SW 1271 (cell line): ENCODE results near the gene AGTRAP.
A peak's percentile ranks its signal among the peaks of the same experiment; 100 is the strongest.

Source experiments
- DNase-seq, 2 experiments: peaks; one replicate each; lab custom pipeline; 2025; lab: John Stamatoyannopoulos, UW

The AGTRAP gene

GRCh38 chr1:11706292-11706691 lies 29.6 kb upstream of the AGTRAP start:
- DNase-seq, result no peak

GRCh38 chr1:11707621-11708276 lies 28.2 kb upstream of the AGTRAP start:
- no peak for DNase-seq

- DNase-seq, result no peak
These were observed 27.2 kb upstream of the AGTRAP start for GRCh38 chr1:11708554-11709350.

- no peak for DNase-seq
These were observed 24.4 kb upstream of the AGTRAP start for GRCh38 chr1:11711490-11711889.

- no peak for DNase-seq
These were observed 23.7 kb upstream of the AGTRAP start for GRCh38 chr1:11712285-11712684.

GRCh38 chr1:11713095-11713494 lies 22.8 kb upstream of the AGTRAP start:
- no peak for DNase-seq

DNA sequence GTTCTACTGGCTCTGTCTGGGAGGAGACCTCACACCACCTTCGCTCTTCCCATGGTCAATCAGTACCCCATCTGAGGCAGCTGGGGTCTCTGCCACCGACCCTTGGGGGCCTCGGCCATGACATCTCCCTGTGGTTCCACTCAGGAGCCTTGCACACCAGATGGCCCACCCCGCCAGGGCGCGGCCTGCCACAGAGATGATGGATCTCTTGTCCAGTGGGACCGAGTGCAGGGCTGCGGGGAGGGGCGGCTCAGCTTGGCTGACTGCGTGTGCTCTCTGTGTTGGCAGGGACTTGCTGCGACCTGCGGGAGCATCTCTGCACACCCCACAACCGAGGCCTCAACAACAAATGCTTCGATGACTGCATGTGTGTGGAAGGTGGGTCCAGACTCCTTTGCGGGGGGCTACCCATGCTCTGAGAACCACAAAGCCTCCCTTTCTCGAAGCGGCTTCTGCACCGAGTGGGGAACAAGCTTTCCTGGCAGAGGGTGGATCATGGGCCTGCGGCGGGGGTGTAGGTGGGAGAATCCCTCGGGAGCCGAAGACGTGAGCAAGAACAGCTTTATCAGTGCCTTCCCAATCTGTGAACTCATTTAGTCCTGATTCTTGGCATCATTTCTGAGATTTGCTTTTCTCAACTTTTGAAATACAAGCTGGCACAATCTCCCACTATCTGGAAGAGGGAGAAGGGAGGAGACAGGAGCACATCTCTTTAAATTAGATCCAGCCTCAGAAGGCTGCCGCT lies 20.9 kb upstream of the AGTRAP start:
- DNase-seq, result no peak

- peak in 1 of 2 experiments; percentile 28 for DNase-seq
These were observed 16.5 kb upstream of the AGTRAP start for GRCh38 chr1:11719313-11720032.

GRCh38 chr1:11720033-11720376 lies 15.9 kb upstream of the AGTRAP start:
- no peak for DNase-seq

DNA sequence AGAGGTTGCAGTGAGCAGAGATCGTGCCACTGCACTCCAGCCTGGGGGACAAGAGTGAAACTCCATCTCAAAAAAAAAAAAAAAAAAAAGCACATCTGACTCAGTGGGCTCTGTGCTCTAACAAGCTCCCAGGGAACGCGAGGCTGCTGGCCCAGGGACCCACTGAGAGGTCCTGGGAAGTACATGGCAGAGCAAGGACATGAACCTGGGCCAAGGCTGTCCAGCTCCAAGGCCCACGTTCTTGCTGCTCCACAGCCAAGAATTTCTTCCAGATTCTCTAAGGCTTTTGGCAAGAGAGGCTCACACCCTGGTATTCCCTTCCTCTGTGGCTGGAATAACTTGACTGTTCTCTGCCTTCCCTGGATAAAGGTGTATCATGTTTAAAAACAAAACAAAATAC lies 15.4 kb upstream of the AGTRAP start:
- DNase-seq, result no peak

- no peak for DNase-seq
These were observed 14.6 kb upstream of the AGTRAP start for GRCh38 chr1:11721311-11721710.

GRCh38 chr1:11722538-11722937 lies 13.4 kb upstream of the AGTRAP start:
- no peak for DNase-seq

DNA sequence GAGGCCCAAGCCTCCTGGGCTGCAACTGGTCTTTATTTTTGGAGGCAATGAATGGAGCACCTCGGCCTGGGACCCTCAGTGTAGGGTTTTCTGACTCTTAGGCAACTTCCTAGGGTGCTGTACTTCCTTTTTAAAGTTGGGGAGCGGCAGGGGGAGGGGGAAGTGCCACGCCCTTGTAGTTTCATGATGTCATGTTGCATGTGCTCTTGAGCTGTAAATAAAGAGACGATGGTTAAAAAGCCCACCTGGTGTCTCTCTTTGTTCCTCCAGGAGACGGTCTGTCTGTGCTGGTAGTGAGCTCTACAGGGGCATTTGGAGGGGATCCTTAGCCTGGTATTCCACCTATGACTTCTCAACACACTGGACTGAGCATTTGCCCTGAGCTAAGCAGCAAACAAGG lies 10.3 kb upstream of the AGTRAP start:
- DNase-seq, result no peak

- DNase-seq, result no peak
These were observed 8.8 kb upstream of the AGTRAP start for GRCh38 chr1:11727119-11727518.

DNA sequence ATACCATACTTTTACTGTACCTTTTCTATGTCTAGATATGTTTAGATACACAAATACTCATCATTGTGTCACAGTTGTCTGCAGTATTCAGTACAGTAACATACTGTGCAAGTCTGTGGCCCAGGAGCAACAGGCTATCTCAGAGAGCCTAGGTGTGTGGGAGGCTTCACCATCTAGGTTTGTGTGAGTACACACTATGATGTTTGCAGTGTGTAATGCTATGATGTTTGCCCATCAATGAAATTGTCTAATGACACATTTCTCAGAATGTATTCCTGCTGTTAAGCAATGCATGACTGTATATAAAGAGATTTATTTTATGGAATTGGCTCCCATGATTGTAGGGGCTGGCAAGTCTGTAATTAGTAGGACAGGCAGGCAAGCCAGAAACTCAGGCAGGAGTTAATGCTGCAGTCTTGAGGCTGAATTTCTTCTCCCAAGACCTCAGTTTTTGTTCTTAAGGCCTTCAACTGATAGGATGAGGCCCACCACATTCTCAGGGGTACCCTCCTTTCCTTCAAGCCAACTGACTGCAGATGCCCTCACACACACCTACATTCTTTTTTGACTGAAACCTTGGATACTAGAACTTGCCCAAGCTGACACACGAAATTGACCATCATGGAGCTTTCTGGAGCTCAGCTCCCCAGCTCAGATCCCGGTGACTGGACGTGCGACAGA lies 7.7 kb upstream of the AGTRAP start:
- DNase-seq, result no peak

DNA sequence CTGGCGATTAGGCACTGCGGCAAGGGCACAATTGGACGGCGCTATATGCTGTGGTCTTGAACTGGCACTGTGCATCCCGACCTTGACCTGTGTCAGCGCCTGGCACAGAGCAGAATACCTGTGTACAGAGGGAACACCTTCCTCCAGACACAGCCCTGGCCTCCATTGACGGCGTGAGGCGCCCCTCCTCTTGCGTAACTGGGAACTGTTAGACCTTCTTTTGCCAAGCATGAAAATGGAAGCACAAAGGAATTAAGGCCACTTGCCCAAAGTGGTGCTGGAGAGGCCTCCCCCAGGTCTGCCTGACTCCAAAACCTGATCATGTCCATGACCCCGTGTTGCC lies 6.8 kb upstream of the AGTRAP start:
- no peak for DNase-seq

- DNase-seq, result no peak
These were observed 6.2 kb upstream of the AGTRAP start for GRCh38 chr1:11729498-11730428.

GRCh38 chr1:11730429-11730891 lies 5.5 kb upstream of the AGTRAP start:
- DNase-seq, result peak in 1 of 2 experiments; percentile 17

- DNase-seq, result peak in 1 of 2 experiments; percentile 6
These were observed 4.1 kb upstream of the AGTRAP start for GRCh38 chr1:11731691-11732283.

GRCh38 chr1:11733306-11733705 lies 2.6 kb upstream of the AGTRAP start:
- DNase-seq, result no peak
